DMS53 (cell line): Measurements from ENCODE around the gene POLK.
A peak's percentile ranks its signal among the peaks of the same experiment; 100 is the strongest.

ENCODE experiments used
- DNase-seq: peaks from one replicate; lab custom pipeline; 2025; lab: John Stamatoyannopoulos, UW

The POLK gene

DNA sequence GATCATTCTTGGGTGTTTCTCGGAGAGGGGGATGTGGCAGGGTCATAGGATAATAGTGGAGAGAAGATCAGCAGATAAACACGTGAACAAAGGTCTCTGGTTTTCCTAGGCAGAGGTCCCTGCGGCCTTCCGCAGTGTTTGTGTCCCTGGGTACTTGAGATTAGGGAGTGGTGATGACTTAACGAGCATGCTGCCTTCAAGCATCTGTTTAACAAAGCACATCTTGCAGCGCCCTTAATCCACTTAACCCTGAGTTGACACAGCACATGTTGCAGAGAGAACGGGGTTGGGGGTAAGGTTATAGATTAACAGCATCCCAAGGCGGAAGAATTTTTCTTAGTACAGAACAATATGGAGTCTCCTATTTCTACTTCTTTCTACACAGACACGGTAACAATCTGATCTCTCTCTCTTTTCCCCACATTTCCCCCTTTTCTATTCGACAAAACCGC is 99.2 kb downstream of the POLK start:
- DNase-seq, result peak; percentile 70

DNA sequence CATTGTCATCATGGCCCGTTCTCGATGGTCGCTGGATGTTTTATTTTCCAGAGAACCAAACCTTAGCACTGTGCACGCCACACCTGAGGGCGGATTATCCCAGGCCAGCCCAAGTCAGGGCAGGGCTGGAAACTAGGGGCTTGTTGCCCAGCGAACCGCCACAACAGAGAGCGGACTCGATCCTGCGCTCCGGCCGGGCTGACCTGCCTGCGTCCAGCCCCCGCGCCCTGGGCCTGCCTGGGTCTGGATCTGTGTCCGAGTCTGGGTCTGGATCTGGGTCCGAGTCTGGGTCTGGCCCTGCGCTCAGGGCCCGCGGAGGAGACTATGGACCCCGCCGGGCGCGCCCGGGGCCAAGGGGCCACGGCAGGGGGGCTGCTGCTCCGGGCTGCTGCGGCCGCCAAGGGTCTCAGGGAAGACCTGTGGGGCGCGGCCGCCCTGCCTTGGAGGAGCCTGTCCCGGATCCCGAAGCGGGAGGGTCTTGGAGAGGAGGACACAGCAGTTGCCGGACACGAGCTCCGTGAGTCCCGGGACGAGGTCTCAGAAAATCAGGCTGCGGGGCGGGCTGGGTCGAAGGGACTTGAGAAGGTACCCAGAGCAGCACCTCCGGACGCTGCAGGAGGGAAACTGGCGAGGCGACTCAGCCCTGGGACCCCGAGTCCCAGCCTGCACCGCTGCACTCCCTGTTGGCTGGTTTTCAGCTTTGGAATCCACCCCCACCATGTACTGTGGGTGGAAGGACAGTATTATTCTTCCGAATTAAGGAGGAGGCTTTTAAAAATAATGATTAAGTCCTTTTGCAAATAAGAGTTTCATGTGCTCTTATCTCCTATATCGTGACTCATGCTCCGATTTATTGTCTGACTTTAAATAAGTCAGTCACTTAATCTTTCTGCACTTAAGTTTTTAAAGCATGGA is 99.9 kb downstream of the POLK start, which contains the start of gene ANKDD1B:
Gene ANKDD1B (plus strand): TSS at position 143 of the 915 bp plus-strand sequence. CDS start 182 bp downstream, at position 325.
- peak; percentile 65 for DNase-seq

DNA sequence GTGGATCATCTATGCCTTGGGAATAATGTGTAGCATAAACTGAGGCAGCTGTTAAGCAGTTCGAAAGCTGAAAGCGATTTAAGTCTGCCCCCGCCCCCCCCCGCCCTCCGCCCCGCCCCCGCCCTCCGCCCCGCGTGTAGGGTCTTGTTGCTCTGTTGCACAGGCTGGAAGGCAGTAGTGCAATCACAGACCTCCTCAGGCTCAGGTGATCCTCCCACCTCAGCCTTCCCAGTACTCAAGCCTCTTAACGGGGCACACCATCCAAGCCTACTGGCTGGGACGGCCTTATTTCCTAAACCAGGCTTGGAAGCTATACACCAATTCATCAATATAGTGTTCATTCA is 100.5 kb downstream of the POLK start:
- DNase-seq, result peak; percentile 14

DNA sequence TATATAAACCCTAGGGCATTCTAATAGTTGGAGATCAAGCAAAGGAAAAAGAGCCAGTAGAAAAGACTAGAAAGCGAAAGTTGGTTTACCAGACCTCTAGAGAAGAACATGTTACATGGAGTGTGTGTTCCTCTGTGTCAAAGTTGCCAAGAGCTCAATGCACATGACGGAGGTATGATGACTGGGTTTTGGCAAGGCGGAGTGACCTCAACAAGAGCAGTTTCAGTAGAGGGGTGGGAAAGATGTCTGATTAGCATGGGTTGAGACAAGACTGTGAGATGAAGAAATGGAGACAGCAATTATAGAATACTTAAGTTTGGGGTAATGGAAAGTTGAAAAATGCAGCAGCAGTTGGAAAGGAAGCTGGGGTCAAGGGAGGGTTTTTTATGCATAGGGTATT is 101.2 kb downstream of the POLK start:
- DNase-seq, result no peak

DNA sequence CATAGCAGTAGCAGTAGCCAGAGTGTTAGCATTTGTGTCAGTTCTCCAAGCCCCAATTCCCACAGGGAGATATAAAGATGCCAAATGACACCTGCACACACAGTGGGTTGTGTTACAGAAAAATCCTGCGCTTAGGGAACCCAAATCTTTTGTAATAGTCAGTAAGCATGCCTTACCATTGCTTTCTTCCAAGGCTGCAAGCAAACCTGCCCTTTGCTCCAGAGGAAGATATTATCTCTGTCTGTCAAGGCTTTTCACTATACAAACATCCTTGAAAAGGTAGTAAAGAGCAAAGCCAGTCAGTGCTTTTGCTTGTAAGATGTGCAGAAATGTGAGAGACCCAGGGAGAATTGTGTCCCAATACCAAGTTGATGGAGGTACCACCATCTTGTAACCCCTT is 102.5 kb downstream of the POLK start:
- DNase-seq, result no peak

DNA sequence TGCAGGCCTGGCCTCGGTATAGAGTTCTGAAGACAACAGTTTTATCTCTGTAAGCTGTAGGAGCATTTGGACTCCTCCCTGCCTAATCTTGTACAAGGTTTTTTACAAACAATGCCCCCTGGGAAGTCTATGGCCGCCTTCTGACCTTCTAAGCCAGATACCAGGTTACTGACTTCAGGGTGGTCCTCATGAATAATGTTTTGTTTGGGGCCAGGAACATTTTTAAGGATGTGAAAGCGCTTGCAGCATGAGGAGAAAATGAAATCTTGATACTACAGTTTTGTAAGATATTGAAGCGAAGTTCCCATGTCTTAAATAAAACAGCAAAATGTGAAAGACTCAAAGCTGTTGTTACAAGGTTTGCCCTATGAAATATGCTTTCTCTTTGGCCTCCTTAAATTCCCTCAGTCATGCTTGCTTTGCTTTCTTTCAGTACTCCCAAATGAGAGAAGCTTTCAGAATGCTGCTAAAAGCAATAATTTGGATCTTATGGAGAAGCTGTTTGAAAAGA is 104.7 kb downstream of the POLK start:
- no peak for DNase-seq

DNA sequence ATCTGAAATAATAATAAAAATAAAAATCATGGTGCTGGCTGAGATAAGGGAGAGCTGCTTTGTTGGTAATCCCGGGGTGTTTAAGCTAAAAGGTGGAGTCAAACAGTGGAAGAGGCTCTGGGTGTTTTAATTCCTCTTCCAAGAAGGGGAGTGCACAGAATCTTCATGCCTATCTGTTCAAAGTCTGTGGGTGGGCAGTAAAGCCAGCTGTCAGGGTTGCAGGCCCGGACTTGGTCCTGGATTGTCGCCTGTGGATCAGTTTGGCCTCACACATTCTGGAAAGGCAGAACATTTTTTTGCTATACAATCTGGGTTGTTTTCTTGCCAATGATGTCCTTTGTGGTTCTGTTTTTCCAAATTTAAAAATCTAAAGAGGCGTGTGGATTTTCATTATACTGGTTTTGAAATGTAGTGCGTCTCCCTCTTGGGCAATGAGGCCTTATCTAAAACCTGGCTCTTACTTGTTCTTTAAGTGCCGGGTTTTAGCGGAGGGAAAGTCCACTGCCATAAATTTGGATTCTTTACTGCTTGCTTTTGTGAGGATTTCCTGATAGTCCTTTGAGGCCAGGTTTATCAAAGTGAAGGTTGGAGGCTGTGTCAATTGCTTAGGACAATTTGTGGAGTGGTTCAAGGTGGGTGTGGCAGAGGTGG is 105.4 kb downstream of the POLK start:
- DNase-seq, result no peak

DNA sequence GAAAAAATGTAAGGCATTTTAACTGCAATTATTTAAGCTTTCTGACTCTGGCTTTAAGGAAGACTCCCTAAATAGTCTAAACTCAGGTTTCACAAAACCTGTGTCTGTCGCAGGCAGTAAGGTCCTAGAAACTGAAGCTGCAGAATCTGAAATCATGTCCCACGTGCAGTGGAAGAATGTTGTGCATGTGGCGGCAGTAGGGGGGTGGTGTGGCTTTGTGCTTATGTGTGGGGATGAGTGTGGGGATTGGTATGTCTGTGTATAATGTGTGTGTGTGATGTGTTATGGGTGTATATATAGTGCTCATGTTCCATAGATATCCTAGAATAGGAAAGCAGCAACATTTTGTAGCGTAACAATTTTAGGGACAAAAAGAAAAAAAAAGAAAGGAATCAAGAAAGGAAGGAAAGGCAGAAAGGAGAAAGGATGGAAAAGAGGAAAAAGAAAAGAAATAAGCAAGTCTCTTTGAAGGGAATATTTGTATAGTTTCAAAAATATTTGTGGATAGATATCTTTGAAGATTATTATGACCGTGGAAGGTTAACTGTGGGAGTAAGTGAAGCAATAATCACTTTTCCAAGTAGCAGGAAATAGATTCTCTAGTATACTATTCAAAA is 106.2 kb downstream of the POLK start:
- no peak for DNase-seq

DNA sequence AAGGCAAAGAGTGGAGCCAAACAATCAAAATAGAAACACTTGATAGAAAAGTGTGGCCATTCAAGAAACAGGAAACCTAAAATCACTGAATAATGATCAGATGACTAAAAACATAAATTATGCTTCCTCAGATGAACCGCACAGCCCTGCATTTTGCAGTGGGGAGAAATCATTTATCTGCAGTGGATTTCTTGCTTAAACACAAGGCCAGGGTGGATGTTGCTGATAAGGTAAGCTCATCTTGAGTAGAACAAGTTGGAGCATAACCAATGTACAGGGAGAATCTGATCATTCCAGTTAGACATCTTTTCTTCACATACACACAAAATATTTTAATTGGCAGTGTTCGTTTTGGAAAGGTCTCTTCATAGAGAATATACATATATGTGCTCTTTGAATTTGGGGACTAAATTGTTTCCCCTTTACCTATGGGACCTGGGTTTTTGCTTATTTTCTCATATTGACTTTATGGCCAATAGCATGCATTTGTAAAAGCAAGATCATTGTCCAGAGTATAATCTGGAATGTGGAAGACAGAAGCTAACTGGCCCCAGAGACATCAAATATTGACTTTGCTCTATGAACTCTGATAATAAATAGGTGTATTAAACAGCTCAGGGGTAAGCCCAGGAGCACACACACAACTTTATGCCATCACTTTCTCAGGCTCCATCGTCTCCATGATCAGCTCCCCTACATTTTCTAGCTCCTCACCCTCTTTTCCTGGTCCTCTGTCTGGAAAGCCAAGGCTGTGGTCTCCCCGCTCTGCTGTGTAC is 108.7 kb downstream of the POLK start:
- peak; percentile 11 for DNase-seq

DNA sequence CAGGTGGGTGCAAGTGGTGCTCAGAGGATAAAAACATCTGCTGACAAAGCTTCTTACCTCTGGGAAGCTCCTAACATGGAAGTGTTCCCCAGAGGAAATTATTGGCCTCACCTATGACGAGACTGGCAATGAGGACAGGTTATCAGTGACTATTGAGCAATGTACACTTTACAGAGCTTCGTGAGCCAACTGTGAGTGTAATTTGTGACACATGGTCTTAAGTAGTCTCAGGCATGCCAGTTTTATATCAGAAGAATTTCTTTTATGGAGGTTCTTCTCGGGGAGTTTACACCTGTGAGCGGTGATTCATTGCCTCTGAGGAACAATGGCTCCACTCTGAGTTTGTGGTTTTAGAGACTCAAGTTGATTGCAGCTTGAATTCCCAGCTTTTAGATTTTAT is 110.9 kb downstream of the POLK start:
- DNase-seq, result no peak

DNA sequence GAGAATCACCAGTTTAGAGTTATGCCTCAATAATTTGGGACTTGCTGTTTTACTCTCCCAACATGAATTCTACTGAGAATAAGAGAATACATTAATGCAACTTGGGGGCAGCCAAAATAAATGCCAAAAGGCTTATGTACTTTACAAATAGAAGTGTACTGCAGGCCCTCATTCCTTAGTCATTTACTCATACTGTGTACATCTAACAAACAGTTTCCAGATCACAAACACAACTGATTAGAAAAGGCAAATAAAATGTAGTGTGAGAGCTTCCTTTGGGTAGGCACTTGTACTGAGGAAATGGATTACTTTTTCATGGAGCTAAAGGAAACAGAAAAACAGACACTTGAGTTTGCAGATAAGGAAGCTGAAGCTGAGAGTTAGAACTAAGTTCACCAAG is 112.2 kb downstream of the POLK start:
- peak; percentile 9 for DNase-seq

DNA sequence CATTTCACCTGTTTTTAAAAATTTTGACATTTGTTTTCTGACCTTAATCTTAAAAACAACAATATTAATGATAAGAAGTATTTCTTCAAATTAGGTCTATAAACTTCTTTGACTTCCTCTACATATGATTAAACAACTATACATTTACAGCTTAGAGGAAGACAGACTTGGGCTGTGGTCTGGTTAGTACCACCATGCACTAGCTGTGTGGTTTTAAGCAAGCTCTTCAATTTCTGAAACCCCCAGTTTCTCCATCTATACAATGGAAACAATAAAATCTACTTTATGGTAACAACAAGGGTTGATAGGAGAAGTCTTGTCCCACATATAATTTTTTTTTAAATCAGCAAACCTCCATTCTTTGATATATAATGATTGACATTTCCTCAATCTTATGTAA is 115.3 kb downstream of the POLK start:
- DNase-seq, result no peak

DNA sequence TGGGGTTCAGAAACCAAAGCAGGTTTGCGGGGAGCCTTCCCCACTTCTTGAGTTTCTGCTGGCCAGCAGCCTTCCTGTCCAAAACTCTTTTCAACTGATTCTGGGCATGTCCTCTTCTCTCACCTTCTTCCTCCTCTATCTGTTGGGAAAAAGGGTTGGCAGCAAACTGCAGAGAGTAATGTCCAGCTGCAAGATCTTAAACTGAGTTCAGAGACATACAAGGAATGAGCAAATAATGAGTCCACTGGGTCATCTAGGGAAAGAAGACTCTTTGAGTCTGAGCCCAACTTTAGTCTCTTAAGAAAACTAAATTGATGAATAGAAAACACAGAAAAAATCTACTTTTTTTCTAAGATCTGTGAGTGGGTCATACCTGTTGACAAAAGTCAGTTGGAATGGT is 116.1 kb downstream of the POLK start:
- no peak for DNase-seq

DNA sequence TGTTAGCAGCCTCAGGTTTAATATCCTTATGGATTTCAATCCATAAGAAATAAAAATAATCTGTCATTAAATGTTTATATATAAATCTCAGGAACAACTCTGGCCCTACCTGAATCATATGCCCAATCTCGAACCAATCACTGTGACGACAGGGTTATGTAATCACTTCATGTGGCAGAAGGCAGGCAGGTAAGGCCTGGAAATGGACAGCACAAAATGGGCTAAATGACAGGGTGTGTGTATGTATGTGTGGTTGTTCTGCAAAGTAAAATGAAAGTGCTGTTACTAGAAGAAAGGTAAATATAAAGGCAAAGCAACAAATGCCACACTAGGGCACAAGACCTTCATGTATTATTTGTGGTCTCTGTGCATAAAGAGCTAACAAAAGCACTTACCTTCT is 119.2 kb downstream of the POLK start:
- no peak for DNase-seq

DNA sequence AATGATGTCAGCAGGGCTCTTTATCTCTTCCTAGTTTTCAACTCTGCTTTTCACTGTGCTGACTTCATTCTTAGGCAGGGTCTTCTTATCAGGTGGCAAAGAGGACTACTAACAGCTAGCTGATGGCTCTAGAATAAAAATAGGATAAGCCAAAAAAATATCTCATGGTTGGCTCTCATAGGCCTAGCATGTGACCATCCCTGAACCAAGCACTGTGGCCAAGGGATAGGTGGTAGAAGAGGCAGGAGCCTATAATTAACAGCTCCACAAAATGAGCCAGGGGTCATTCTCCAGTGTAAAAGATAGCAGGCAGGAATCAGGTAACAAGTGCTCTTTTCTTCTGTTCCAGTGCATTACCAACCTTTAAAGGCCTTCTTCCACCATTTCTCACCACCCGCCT is 120.6 kb downstream of the POLK start:
- DNase-seq, result no peak

DNA sequence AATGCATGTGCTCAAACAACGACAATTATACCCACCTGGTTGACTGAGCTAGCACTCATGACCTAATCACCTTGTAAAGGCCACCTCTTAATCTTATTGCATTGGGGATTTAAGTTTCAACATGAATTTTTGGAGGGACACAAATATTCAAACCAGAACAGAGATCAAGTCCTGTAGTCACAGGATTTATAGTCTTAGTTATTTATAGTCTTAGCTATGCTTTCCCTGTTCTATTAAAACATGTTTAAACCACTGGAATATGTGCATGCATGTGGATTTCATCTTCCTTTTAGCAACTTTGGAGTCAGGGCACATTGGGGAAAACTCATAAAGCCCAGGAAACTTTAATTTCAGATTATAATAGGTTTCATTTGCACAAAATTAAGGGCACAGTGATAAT is 126.3 kb downstream of the POLK start:
- no peak for DNase-seq

DNA sequence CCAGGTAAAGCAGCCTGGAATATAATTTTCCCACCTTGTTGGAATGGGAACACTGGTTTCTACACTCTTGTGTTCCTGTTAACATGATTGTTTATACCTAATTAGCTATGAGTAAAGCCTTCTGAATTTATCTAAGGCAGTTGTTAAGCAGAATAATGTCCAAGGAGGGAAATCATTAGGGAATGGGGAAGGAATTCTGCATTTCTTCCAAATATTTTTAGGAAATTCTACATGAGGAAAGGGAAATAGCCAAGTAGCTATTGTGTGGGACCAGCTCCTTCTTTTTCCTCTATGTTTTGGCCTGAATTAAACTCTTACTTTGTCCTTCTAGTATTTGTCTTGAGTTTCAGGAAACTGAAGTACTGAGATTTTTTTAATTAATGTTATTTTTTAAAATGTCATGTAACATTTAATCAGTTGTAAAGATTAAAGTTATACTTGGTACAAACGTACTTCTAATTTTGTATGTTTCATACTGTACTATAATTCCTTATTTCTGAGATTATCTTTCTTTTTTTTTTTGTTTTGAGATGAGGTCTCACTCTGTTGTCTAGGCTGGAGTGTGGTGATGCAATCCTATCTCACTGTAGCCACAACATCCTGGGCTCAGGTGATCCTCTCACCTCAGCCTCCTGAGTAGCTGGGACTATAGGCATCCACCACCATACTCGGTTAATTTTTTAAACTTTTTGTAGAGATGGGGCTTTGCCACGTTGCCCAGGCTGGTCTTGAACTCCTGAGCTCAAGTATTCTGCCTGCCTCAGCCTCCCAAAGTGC is 128.0 kb downstream of the POLK start:
- no peak for DNase-seq

DNA sequence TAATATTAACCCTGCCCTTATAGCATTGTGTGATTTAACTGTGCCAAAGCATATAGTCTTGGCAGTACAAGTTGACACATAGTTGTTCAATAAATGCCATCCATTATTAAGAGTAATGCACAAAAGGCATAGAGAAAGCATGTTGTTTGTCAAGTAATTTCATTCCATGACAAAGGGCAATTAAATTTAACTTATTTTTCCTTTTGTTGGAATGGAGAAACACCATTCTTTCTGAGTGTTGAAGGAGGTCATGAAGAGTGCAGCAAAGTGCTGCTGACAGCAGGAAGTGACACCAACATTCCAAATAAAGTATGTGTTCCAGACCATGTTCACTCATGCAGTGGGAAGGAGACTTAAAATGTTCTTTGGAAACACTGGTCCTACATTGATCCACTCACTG is 128.7 kb downstream of the POLK start:
- DNase-seq, result peak; percentile 11

DNA sequence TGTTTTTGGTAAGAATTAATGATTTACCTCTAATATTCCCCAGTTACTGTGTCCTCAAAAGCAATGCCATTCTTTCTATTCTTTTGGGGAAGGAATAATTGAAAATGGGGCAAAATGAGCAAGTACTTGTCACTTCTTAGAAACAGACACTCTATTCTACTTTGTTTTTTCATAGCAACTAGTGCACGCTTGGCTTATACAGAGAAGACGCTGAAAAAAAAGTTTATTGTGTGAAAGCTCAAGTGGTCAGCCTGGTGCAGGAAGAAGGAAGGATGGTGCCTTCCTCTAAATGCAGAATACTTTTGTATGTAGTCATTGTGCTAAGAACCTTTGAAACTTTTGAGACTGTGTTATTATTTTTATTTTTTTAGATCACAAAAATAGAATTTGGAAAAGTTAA is 129.1 kb downstream of the POLK start:
- no peak for DNase-seq

DNA sequence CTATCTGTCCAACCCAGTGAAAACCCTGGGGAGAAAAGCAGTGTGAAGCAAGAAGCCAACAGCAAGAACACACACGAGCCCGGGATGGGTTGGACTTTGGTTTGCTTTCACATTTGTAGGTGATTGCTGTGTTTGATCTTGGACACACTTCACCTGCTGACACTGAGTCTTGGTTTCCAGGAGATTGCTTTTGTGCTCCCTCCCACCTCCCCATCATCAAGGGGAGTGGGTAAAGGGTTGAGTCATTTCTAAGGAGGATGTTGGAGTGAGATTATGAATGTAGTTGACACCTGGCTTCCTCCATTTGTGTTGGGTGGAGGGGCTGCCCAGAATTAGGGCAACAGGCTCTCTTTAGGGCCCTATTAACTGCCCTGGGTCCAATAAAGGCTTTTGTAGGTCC is 137.0 kb downstream of the POLK start:
- no peak for DNase-seq
